Measurements from ENCODE around the gene OSBPL9.

OSBPL9 gene

DNA sequence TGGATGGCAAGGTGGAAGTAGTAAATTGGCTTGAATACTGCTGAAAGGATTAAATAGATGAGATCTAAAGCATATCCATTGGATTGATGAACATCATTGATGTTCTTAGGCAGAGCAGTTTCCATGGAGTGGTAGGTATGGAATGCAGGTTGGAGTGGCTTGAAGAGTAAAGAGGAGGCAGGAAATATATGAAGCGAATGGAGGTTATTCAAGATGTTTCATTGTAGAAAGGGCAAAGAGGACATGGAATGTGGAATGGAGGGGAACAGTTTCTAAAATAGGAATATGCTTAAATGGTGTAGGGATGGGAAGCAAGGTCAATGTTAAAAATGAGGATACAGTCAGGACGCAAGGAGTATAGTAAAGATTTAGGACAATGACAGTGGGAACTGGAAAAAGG is 6.1 kb downstream of the OSBPL9 start:
- CTCF ChIA-PET, result no interaction called here
- Histone ChIP-seq H3K4me1 (ENCODE audit: control insufficient read depth, insufficient read depth, low read length) (peaks cover 34% of the 10 kb centered on the region), H3K9me3 (ENCODE audit: control insufficient read depth, insufficient read depth, low read depth, low read length) (no peaks in the 10 kb centered on the region), H3K27ac (ENCODE audit: extremely low read depth, low read depth, low read length) (no peak overlapping the region), H3K4me3 (ENCODE audit: low read depth, low read length) (no peak overlapping the region), H3K36me3 (ENCODE audit: control insufficient read depth in 2 of 2, insufficient read depth in 1 of 2, low read length in 2 of 2) (no peaks in the 10 kb centered on the region)
- TF ChIP-seq ZBTB17 (tag by site-specific recombination; IDR thresholded peaks at IDR 0.05) (peak; percentile 3; the same call in 1 of the 2 replicates), ZNF600 (tag by site-specific recombination; IDR thresholded peaks at IDR 0.05) (0 out of 2 replicates have a peak, but pooled peaks have one; percentile 34)
- TF ChIP-seq, protein P1, sequence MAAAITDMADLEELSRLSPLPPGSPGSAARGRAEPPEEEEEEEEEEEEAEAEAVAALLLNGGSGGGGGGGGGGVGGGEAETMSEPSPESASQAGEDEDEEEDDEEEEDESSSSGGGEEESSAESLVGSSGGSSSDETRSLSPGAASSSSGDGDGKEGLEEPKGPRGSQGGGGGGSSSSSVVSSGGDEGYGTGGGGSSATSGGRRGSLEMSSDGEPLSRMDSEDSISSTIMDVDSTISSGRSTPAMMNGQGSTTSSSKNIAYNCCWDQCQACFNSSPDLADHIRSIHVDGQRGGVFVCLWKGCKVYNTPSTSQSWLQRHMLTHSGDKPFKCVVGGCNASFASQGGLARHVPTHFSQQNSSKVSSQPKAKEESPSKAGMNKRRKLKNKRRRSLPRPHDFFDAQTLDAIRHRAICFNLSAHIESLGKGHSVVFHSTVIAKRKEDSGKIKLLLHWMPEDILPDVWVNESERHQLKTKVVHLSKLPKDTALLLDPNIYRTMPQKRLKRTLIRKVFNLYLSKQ (tag by site-specific recombination; IDR thresholded peaks at IDR 0.05; ENCODE audit: borderline replicate concordance), result no peak
- POLR2A ChIA-PET, result interaction anchor here (0.9 to 1.7 kb wide), 3 partner anchors 38 to 146 kb away, joined by 3 to 5 read pairs (median 3); no protein-coding TSS in a partner anchor

DNA sequence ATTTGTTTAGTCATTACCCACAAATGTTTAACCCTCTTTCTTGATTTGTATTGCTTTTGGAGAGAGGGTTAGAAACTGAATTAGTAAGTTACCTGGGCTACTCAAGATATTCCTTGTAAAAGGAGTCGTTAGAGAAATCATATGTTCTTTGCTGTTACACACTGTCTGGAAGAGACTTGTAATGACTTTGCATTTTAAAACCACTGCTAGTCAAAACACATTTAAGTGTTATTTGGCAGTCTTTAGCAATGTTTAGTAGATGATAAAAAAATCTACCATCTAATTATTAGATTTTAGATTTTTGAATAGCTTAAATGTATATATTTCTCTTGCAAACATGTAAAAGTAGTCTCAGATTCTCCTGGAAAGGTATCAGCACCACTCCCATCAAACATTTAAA is 6.6 kb downstream of the OSBPL9 start:
- H3K4me1 ChIP-seq (ENCODE audit: control insufficient read depth, insufficient read depth, low read length), result peaks cover 31% of the 10 kb centered on the region
- H3K9me3 ChIP-seq (ENCODE audit: control insufficient read depth, insufficient read depth, low read depth, low read length), result no peaks in the 10 kb centered on the region
- H3K4me3 ChIP-seq (ENCODE audit: low read depth, low read length), result no peak overlapping the region
- no peaks in the 10 kb centered on the region for H3K36me3 ChIP-seq (ENCODE audit: control insufficient read depth in 2 of 2, insufficient read depth in 1 of 2, low read length in 2 of 2)
- ChIA-PET CTCF (interaction anchor here (1.4 kb wide), 1 partner anchor 146 kb away, joined by 3 read pairs; no protein-coding TSS in a partner anchor), POLR2A (no interaction called here)
- H3K27ac ChIP-seq (ENCODE audit: extremely low read depth, low read depth, low read length), result no peak overlapping the region
- TF ChIP-seq, protein P2, sequence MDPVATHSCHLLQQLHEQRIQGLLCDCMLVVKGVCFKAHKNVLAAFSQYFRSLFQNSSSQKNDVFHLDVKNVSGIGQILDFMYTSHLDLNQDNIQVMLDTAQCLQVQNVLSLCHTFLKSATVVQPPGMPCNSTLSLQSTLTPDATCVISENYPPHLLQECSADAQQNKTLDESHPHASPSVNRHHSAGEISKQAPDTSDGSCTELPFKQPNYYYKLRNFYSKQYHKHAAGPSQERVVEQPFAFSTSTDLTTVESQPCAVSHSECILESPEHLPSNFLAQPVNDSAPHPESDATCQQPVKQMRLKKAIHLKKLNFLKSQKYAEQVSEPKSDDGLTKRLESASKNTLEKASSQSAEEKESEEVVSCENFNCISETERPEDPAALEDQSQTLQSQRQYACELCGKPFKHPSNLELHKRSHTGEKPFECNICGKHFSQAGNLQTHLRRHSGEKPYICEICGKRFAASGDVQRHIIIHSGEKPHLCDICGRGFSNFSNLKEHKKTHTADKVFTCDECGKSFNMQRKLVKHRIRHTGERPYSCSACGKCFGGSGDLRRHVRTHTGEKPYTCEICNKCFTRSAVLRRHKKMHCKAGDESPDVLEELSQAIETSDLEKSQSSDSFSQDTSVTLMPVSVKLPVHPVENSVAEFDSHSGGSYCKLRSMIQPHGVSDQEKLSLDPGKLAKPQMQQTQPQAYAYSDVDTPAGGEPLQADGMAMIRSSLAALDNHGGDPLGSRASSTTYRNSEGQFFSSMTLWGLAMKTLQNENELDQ (tag by site-specific recombination; IDR thresholded peaks at IDR 0.05; ENCODE audit: low read depth), result no peak
- TF ChIP-seq ZNF214 (tag by site-specific recombination; IDR thresholded peaks at IDR 0.05; ENCODE audit: borderline replicate concordance) (no peak), ZNF707 (tag by site-specific recombination; IDR thresholded peaks at IDR 0.05) (no peak), ZNF76 (tag by site-specific recombination; IDR thresholded peaks at IDR 0.05; ENCODE audit: borderline replicate concordance, low read depth) (no peak), ZNF544 (tag by site-specific recombination; IDR thresholded peaks at IDR 0.05) (no peak), ZNF133 (tag by site-specific recombination; IDR thresholded peaks at IDR 0.05) (no peak), ZSCAN16 (tag by site-specific recombination; IDR thresholded peaks at IDR 0.05) (no peak), YY2 (tag by site-specific recombination; IDR thresholded peaks at IDR 0.05) (no peak), ZNF391 (tag by site-specific recombination; IDR thresholded peaks at IDR 0.05; ENCODE audit: borderline replicate concordance, low read depth) (no peak)

DNA sequence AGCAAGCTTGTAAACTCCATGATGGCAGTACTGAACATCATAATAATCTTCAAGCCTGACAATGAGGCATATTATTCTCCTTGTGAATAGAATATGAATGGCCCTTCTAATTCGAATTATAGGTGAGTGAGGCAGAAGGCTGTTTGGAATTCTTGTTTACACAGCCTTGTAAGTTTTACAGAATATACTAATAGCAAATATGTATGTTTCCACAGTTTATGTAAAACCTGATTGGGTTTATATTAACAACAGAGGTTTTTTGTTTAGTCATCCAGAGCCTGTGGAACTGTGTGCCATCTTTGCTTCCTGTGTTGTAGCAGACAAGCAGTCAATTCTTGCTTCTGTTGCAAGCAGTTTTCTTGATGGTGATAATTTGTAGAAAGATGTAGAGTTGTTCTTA is 8.0 kb downstream of the OSBPL9 start:
- no peak overlapping the region for H3K4me3 ChIP-seq (ENCODE audit: low read depth, low read length)
- TF ChIP-seq IKZF3 (tag by site-specific recombination; IDR thresholded peaks at IDR 0.05) (no peak), ZNF223 (tag by site-specific recombination; IDR thresholded peaks at IDR 0.05) (no peak)
- TF ChIP-seq, protein P3, sequence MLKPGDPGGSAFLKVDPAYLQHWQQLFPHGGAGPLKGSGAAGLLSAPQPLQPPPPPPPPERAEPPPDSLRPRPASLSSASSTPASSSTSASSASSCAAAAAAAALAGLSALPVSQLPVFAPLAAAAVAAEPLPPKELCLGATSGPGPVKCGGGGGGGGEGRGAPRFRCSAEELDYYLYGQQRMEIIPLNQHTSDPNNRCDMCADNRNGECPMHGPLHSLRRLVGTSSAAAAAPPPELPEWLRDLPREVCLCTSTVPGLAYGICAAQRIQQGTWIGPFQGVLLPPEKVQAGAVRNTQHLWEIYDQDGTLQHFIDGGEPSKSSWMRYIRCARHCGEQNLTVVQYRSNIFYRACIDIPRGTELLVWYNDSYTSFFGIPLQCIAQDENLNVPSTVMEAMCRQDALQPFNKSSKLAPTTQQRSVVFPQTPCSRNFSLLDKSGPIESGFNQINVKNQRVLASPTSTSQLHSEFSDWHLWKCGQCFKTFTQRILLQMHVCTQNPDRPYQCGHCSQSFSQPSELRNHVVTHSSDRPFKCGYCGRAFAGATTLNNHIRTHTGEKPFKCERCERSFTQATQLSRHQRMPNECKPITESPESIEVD (tag by site-specific recombination; IDR thresholded peaks at IDR 0.05), result peak; percentile 97
- H3K4me1 ChIP-seq (ENCODE audit: control insufficient read depth, insufficient read depth, low read length), result peaks cover 25% of the 10 kb centered on the region
- no peaks in the 10 kb centered on the region for H3K9me3 ChIP-seq (ENCODE audit: control insufficient read depth, insufficient read depth, low read depth, low read length)
- H3K36me3 ChIP-seq (ENCODE audit: control insufficient read depth in 2 of 2, insufficient read depth in 1 of 2, low read length in 2 of 2), result no peaks in the 10 kb centered on the region
- H3K27ac ChIP-seq (ENCODE audit: extremely low read depth, low read depth, low read length), result no peak overlapping the region
- POLR2A ChIA-PET, result no interaction called here
- CTCF ChIA-PET, result interaction anchor here (0.6 to 1.4 kb wide), 2 partner anchors 16 to 144 kb away, joined by 3 to 4 read pairs; no protein-coding TSS in a partner anchor

Measured in HEK293 (cell line).